H9 (cell line): Measurements from ENCODE around the gene TAS2R40. TPM values are rescaled to one million over a fixed set of nuclear protein-coding genes. Genes with fewer than 3 reads are reported as not detected.
"Not testable (repeated sequence)": the region's sequence is repeated elsewhere in the genome, so short reads cannot be mapped to it uniquely, and the experiment has no call there.

Source experiments
- DNase-seq: peaks from one replicate; pipeline ENCODE4 v3.0.0-alpha.2; 2017
- H2AFZ ChIP-seq: one replicate; pipeline ENCODE4 v1.6.1; 2013; ENCODE audit warnings: mild to moderate bottlenecking, low read length, control low read depth, moderate library complexity
- H2AK5ac ChIP-seq: 2 replicates; pipeline ENCODE4 v1.6.1; 2013; ENCODE audit warnings: low read length, control low read depth, mixed read lengths; ENCODE audit not compliant: insufficient read length
- H2BK120ac ChIP-seq: one replicate; pipeline ENCODE4 v1.6.1; 2013; ENCODE audit warnings: low read depth, mild to moderate bottlenecking, low read length, control low read depth, inconsistent platforms; ENCODE audit not compliant: poor library complexity, severe bottlenecking
- H2BK12ac ChIP-seq: 2 replicates; pipeline ENCODE4 v1.6.1; 2013; ENCODE audit warnings: low read length, control low read depth, mixed read lengths, low read depth; ENCODE audit not compliant: insufficient read length
- H2BK15ac ChIP-seq: 2 replicates; pipeline ENCODE4 v1.6.1; 2013; ENCODE audit warnings: low read depth, low read length, control low read depth
- H2BK20ac ChIP-seq: one replicate; pipeline ENCODE4 v1.6.1; 2013; ENCODE audit warnings: low read depth, mild to moderate bottlenecking, low read length, control low read depth, inconsistent platforms; ENCODE audit not compliant: poor library complexity, severe bottlenecking
- H2BK5ac ChIP-seq: 2 replicates; pipeline ENCODE4 v1.6.1; 2013; ENCODE audit warnings: low read length, control low read depth, mixed read lengths; ENCODE audit not compliant: insufficient read length
- H3K14ac ChIP-seq: 2 replicates; pipeline ENCODE4 v1.6.1; 2013; ENCODE audit warnings: low read length, control low read depth; ENCODE audit not compliant: insufficient read depth
- H3K18ac ChIP-seq: 2 replicates; pipeline ENCODE4 v1.6.1; 2013; ENCODE audit warnings: low read depth, mild to moderate bottlenecking, mixed read lengths, low read length, control low read depth; ENCODE audit not compliant: insufficient read length
- H3K23ac ChIP-seq: 2 replicates; pipeline ENCODE4 v1.6.1; 2013; ENCODE audit warnings: low read length, control low read depth, mixed read lengths, low read depth; ENCODE audit not compliant: insufficient read length
- H3K23me2 ChIP-seq: 2 replicates; pipeline ENCODE4 v1.6.1; 2013; ENCODE audit warnings: low read depth, mild to moderate bottlenecking, mixed read lengths, low read length, control low read depth; ENCODE audit not compliant: insufficient read length, poor library complexity, severe bottlenecking
- H3K27ac ChIP-seq: 2 replicates; pipeline ENCODE4 v1.5.1; 2013; ENCODE audit warnings: low read length, control low read depth, mixed read lengths, low read depth; ENCODE audit not compliant: insufficient read length
- H3K27me3 ChIP-seq: 2 replicates; pipeline ENCODE4 v1.6.1; 2013; ENCODE audit warnings: low read length, control low read depth, inconsistent platforms; ENCODE audit not compliant: insufficient read depth
- H3K4ac ChIP-seq: 2 replicates; pipeline ENCODE4 v1.6.1; 2013; ENCODE audit warnings: low read depth, mild to moderate bottlenecking, control low read depth, inconsistent platforms, low read length, moderate library complexity
- H3K4me1 ChIP-seq: 2 replicates; pipeline ENCODE4 v1.6.1; 2013; ENCODE audit warnings: low read length, control low read depth, inconsistent platforms; ENCODE audit not compliant: insufficient read depth
- H3K4me2 ChIP-seq: 2 replicates; pipeline ENCODE4 v1.6.1; 2013; ENCODE audit warnings: low read length, control low read depth, mixed read lengths; ENCODE audit not compliant: insufficient read length, insufficient read depth
- H3K56ac ChIP-seq: 2 replicates; pipeline ENCODE4 v1.6.1; 2013; ENCODE audit warnings: low read depth, mild to moderate bottlenecking, mixed read lengths, low read length, control low read depth; ENCODE audit not compliant: insufficient read length
- H3K79me1 ChIP-seq: 2 replicates; pipeline ENCODE4 v1.6.1; 2013; ENCODE audit warnings: low read depth, mild to moderate bottlenecking, moderate library complexity, low read length, control low read depth, inconsistent platforms; ENCODE audit not compliant: insufficient read depth, poor library complexity, severe bottlenecking
- H3K79me2 ChIP-seq: 2 replicates; pipeline ENCODE4 v1.6.1; 2013; ENCODE audit warnings: low read length, control low read depth, inconsistent platforms; ENCODE audit not compliant: insufficient read depth
- H3K9ac ChIP-seq: 2 replicates; pipeline ENCODE4 v1.6.1; 2013; ENCODE audit warnings: low read length, control low read depth, mixed read lengths; ENCODE audit not compliant: insufficient read length; ENCODE audit errors: extremely low read depth
- H3K9me3 ChIP-seq: one replicate; pipeline ENCODE4 v1.6.1; 2013; ENCODE audit warnings: low read depth, low read length, inconsistent platforms; ENCODE audit not compliant: control insufficient read depth
- H3T11ph ChIP-seq: one replicate; pipeline ENCODE4 v1.6.1; 2013; ENCODE audit warnings: mild to moderate bottlenecking, low read length, control low read depth, inconsistent platforms
- H4K20me1 ChIP-seq: one replicate; pipeline ENCODE4 v1.6.1; 2013; ENCODE audit not compliant: control insufficient read depth, insufficient read length, insufficient read depth
- H4K5ac ChIP-seq: 2 replicates; pipeline ENCODE4 v1.6.1; 2013; ENCODE audit warnings: low read depth, mild to moderate bottlenecking, mixed read lengths, low read length, control low read depth; ENCODE audit not compliant: insufficient read length
- H4K8ac ChIP-seq: replicated peaks from 2 replicates; pipeline ENCODE4 v1.6.1; 2013; ENCODE audit warnings: low read length, control low read depth, mixed read lengths, low read depth; ENCODE audit not compliant: insufficient read length
- H4K91ac ChIP-seq: 2 replicates; pipeline ENCODE4 v1.6.1; 2013; ENCODE audit warnings: low read depth, mild to moderate bottlenecking, moderate library complexity, mixed read lengths, low read length, control low read depth; ENCODE audit not compliant: insufficient read length
- H3K27ac Mint-ChIP-seq, 3 experiments: 2 replicates in 2 of 3; 3 replicates in 1 of 3; pipeline ENCODE4 v1.8.0; 2020 to 2021; ENCODE audit warnings: mixed read lengths in 3 of 3, mild to moderate bottlenecking in 1 of 3, moderate library complexity in 1 of 3
- H3K27me3 Mint-ChIP-seq: 2 replicates; pipeline ENCODE4 v1.8.0; 2021; ENCODE audit warnings: low read depth, mild to moderate bottlenecking, moderate library complexity, mixed read lengths
- H3K36me3 Mint-ChIP-seq, 3 experiments: 2 replicates in 2 of 3; 3 replicates in 1 of 3; pipeline ENCODE4 v1.8.0; 2020 to 2021; ENCODE audit warnings: low read depth in 3 of 3, mixed read lengths in 3 of 3; ENCODE audit not compliant: insufficient read depth in 1 of 3
- H3K4me1 Mint-ChIP-seq, 2 experiments: 2 replicates each; pipeline ENCODE4 v1.8.0; 2020; ENCODE audit warnings: mixed read lengths in 2 of 2
- H3K4me3 Mint-ChIP-seq, 2 experiments: 2 replicates in 1 of 2; 3 replicates in 1 of 2; pipeline ENCODE4 v1.8.0; 2020 to 2021; ENCODE audit warnings: mild to moderate bottlenecking in 2 of 2, mixed read lengths in 2 of 2, moderate library complexity in 1 of 2
- H3K9me3 Mint-ChIP-seq, 2 experiments: 2 replicates in 1 of 2; 3 replicates in 1 of 2; pipeline ENCODE4 v1.8.0; 2020; ENCODE audit warnings: mild to moderate bottlenecking in 2 of 2, mixed read lengths in 2 of 2, moderate library complexity in 1 of 2
- WGBS: extraction: QIAGEN DNeasy Blood & Tissue Kit; methylation state at CpG from one replicate; pipeline ENCODE4 v1.1.7; 2013; ENCODE audit warnings: missing lambda C conversion rate, low lambda C conversion rate, mixed read lengths; ENCODE audit not compliant: insufficient read length; ENCODE audit errors: extremely low coverage; 5-methylcytosine and 5-hydroxymethylcytosine counted together
- total RNA-seq: library from RNA; stranded (reverse); gene quantifications from 2 replicates; pipeline ENCODE4 v1.2.1, GENCODE V29; 2021
- TF ChIP-seq, protein P1 (sequence below): fragments of 200-600 bp; sonication (generic); conservative IDR thresholded peaks from 3 replicates; pipeline ENCODE4 v1.8.0; 2021; ENCODE audit warnings: antibody characterized with exemption, mild to moderate bottlenecking

The TAS2R40 gene
- total RNA-seq, 1 experiment from 2014 or later = not detected

DNA sequence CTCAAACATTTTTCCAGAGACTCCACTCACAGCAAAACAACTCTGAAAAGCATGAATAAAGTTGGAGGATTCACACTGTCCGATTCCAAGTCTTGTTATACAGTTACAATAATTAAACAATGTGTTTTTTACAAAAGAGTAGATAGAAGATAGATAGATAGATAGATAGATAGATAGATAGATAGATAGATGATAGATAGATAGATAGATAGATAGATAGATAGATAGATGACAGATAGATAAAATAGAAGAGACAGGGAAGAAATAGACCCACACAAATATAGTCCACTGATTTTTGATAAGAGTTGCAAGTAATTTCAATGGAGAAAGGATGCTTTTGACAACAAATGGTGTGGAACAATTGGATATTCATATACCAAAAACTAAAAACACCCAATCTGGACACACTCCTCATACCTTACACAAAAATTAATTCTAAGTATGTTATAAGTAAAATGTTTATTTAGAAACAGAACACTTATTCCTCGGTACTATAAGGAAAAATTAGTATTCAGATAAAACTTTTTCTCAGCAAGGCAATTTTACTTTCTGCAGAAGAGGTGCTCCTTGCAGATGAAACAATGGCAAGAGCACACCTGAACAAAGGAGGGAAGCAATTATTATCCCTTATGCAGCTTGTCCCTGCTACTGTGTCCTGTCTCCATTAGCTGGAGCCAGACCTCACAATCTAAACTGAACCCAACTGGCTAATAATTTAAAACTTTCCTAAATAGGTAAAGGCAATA is 44.3 kb upstream of the TAS2R40 start:
- H3K9me3 Mint-ChIP-seq = peaks cover 3 to 8% of the 10 kb centered on the region in 2 experiments; a peak in 4 of 5 replicates
- WGBS = no CpG with 5 or more reads among the region's 2 CpGs
- Histone ChIP-seq H3K9ac (no peak overlapping the region), H2BK15ac (no peak overlapping the region), H3K79me1 (no peaks in the 10 kb centered on the region), H3K9me3 (no peaks in the 10 kb centered on the region), H3K14ac (no peak overlapping the region), H2AFZ (no peak overlapping the region), H4K91ac (no peak overlapping the region), H3K56ac (no peak overlapping the region), H3K18ac (no peak overlapping the region), H3K4me2 (no peak overlapping the region), H2BK120ac (no peak overlapping the region), H3K27me3 (no peaks in the 10 kb centered on the region), H3K4ac (no peak overlapping the region), H3T11ph (no peak overlapping the region), H3K4me1 (no peaks in the 10 kb centered on the region), H3K27ac (no peak overlapping the region), H2BK5ac (no peak overlapping the region), H4K8ac (no peak overlapping the region), H2BK12ac (no peak overlapping the region), H4K5ac (no peak overlapping the region), H4K20me1 (no peaks in the 10 kb centered on the region), H3K23ac (no peak overlapping the region), H3K23me2 (no peaks in the 10 kb centered on the region), H2AK5ac (no peak overlapping the region), H3K79me2 (no peaks in the 10 kb centered on the region), H2BK20ac (no peak overlapping the region)
- TF ChIP-seq, protein P1, sequence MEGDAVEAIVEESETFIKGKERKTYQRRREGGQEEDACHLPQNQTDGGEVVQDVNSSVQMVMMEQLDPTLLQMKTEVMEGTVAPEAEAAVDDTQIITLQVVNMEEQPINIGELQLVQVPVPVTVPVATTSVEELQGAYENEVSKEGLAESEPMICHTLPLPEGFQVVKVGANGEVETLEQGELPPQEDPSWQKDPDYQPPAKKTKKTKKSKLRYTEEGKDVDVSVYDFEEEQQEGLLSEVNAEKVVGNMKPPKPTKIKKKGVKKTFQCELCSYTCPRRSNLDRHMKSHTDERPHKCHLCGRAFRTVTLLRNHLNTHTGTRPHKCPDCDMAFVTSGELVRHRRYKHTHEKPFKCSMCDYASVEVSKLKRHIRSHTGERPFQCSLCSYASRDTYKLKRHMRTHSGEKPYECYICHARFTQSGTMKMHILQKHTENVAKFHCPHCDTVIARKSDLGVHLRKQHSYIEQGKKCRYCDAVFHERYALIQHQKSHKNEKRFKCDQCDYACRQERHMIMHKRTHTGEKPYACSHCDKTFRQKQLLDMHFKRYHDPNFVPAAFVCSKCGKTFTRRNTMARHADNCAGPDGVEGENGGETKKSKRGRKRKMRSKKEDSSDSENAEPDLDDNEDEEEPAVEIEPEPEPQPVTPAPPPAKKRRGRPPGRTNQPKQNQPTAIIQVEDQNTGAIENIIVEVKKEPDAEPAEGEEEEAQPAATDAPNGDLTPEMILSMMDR = no peak
- no peak overlapping the region for H3K4me3 Mint-ChIP-seq
- no peak overlapping the region for H3K27ac Mint-ChIP-seq
- H3K27me3 Mint-ChIP-seq = no peaks in the 10 kb centered on the region
- no peaks in the 10 kb centered on the region; a peak in 2 of 7 replicates for H3K36me3 Mint-ChIP-seq
- peaks cover 0 to under 1% of the 10 kb centered on the region in 2 experiments; a peak in 2 of 4 replicates for H3K4me1 Mint-ChIP-seq
- no peak for DNase-seq

DNA sequence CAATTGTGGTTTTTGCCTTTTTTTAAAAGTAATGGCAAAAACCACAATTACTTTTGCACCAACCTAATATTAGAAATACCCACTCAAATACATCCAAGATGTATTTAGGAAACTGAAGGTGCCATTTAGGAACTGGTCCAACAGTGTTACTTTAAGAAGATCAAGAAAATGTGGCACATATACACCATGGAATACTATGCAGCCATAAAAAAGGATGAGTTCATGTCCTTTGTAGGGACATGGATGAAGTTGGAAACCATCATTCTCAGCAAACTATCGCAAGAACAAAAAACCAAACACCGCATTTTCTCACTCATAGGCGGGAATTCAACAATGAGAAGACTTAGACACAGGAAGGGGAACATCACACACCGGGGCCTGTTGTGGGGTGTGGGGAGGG is 41.1 kb upstream of the TAS2R40 start:
- H2AFZ ChIP-seq, H3K27ac ChIP-seq, H4K91ac ChIP-seq, H3K23ac ChIP-seq, H3K79me2 ChIP-seq, H3K4me2 ChIP-seq, H3K18ac ChIP-seq, H3K4me3 Mint-ChIP-seq, H3K4me1 Mint-ChIP-seq, H3T11ph ChIP-seq, H2BK15ac ChIP-seq, H2AK5ac ChIP-seq, H3K4me1 ChIP-seq, H4K8ac ChIP-seq, H3K4ac ChIP-seq, H3K27me3 ChIP-seq, H2BK120ac ChIP-seq, H3K9me3 Mint-ChIP-seq, H4K20me1 ChIP-seq, H3K23me2 ChIP-seq, H4K5ac ChIP-seq, H3K27ac Mint-ChIP-seq, H3K9ac ChIP-seq, H3K79me1 ChIP-seq, H2BK5ac ChIP-seq, H3K9me3 ChIP-seq, H3K36me3 Mint-ChIP-seq, H3K56ac ChIP-seq, H2BK12ac ChIP-seq, DNase-seq, H3K14ac ChIP-seq, H2BK20ac ChIP-seq, H3K27me3 Mint-ChIP-seq: not testable (repeated sequence)
- WGBS = no CpG with 5 or more reads among the region's 4 CpGs
